HCT116 (cell line): ENCODE data around the gene STX2. TPM values are rescaled to one million over a fixed set of nuclear protein-coding genes. Genes with fewer than 3 reads are reported as not detected.

Experiments
- ATAC-seq: fragments of 200-7000 bp; cut with Tn5 transposase; 2 replicates; pipeline ENCODE4 v1.9.1; 2020; ENCODE audit warnings: mild to moderate bottlenecking, moderate library complexity
- BruUV-seq: library from RNA; stranded (reverse); fragments of 400-500 nt; replicated peaks from 2 replicates; lab custom pipeline; 2021; lab: Mats Ljungman, UMichigan
- CTCF ChIA-PET: fragments of 300-600 bp; sonication (Branson Sonifier 250); formaldehyde crosslinking; loops from one replicate; lab custom pipeline; 2021; ENCODE audit warnings: antibody characterized with exemption; lab: Charles Lee
- POLR2A ChIA-PET: fragments of 300-600, 350-600 bp; sonication (Branson Sonifier 250); formaldehyde crosslinking; loops from one replicate; lab custom pipeline; 2021; ENCODE audit warnings: antibody characterized with exemption; lab: Charles Lee
- RAD21 ChIA-PET, 2 experiments: fragments of 300-600 bp; sonication (Branson Sonifier 250); formaldehyde crosslinking; loops; one replicate each; lab custom pipeline; 2023; ENCODE audit warnings: low total read pairs in 2 of 2; ENCODE audit not compliant: uncharacterized antibody in 2 of 2, unreplicated experiment in 2 of 2, low non-redundant PET in 1 of 2; lab: Charles Lee
- DNase-seq: peaks from one replicate; pipeline ENCODE4 v3.0.0-alpha.2; 2010; ENCODE audit warnings: low read depth, low spot score
- H2AFZ ChIP-seq: fragments of 200-600 bp; shearing (Covaris generic), sonication (generic); 2 replicates; pipeline ENCODE4 v1.6.1; 2017; ENCODE audit warnings: low read depth, mixed run types, mixed read lengths, antibody characterized with exemption, low read length; ENCODE audit not compliant: poor library complexity, severe bottlenecking
- H3K27ac ChIP-seq: 2 replicates; pipeline ENCODE4 v1.5.1; 2012; ENCODE audit warnings: low read depth, low read length
- H3K27me3 ChIP-seq: fragments of 200-600 bp; sonication (generic); 2 replicates; pipeline ENCODE4 v1.6.1; 2016; ENCODE audit warnings: mixed run types, low read length, mixed read lengths; ENCODE audit not compliant: insufficient read depth
- H3K36me3 ChIP-seq, 2 experiments: fragments of 200-500 bp in 1 of 2; fragments of 200-600 bp in 1 of 2; sonication (Bioruptor generic) in 1 of 2; sonication (generic) in 1 of 2; 2 replicates each; pipeline versions ENCODE4 v1.5.1 to v1.6.1; 2014 to 2016; ENCODE audit warnings: low read length in 2 of 2, inconsistent platforms in 1 of 2, mixed read lengths in 1 of 2, mixed run types in 1 of 2; ENCODE audit not compliant: insufficient read depth in 2 of 2, control insufficient read depth in 1 of 2
- H3K4me1 ChIP-seq, 2 experiments: fragments of 200-600 bp in 1 of 2; sonication (generic) in 1 of 2; 2 replicates each; pipeline versions ENCODE4 v1.5.1 to v1.6.1; 2012 to 2017; ENCODE audit warnings: low read length in 2 of 2, inconsistent platforms in 1 of 2, mild to moderate bottlenecking in 1 of 2, mixed read lengths in 1 of 2, mixed run types in 1 of 2, moderate library complexity in 1 of 2; ENCODE audit not compliant: insufficient read depth in 2 of 2, control insufficient read depth in 1 of 2
- H3K4me2 ChIP-seq: fragments of 200-600 bp; sonication (generic); 2 replicates; pipeline ENCODE4 v1.6.1; 2017; ENCODE audit warnings: mixed run types, low read length, mixed read lengths
- H3K4me3 ChIP-seq, 2 experiments: fragments of 200-600 bp in 1 of 2; sonication (generic) in 1 of 2; replicated peaks in 1 of 2; 2 replicates each; pipeline ENCODE4 v1.5.1; 2011 to 2016; ENCODE audit warnings: low read length in 2 of 2, control low read depth in 1 of 2, low read depth in 1 of 2, mild to moderate bottlenecking in 1 of 2, mixed read lengths in 1 of 2, mixed run types in 1 of 2
- H3K79me2 ChIP-seq: fragments of 200-600 bp; sonication (generic); 2 replicates; pipeline ENCODE4 v1.6.1; 2017; ENCODE audit warnings: mild to moderate bottlenecking, mixed run types, low read length, moderate library complexity, mixed read lengths; ENCODE audit not compliant: insufficient read depth
- H3K9ac ChIP-seq: fragments of 200-600 bp; sonication (generic); 2 replicates; pipeline ENCODE4 v1.6.1; 2016; ENCODE audit warnings: low read length, mixed read lengths
- H3K9me2 ChIP-seq: fragments of 200-600 bp; sonication (generic), shearing (Covaris generic); 2 replicates; pipeline ENCODE4 v1.6.1; 2017; ENCODE audit warnings: mixed run types, mild to moderate bottlenecking, moderate library complexity; ENCODE audit not compliant: insufficient read depth
- H3K9me3 ChIP-seq, 2 experiments: fragments of 200-500 bp in 1 of 2; fragments of 200-600 bp in 1 of 2; sonication (Bioruptor generic) in 1 of 2; sonication (generic) in 1 of 2; 2 replicates each; pipeline ENCODE4 v1.6.1; 2014 to 2017; ENCODE audit warnings: low read length in 2 of 2, mixed read lengths in 2 of 2, inconsistent platforms in 1 of 2, low read depth in 1 of 2, mild to moderate bottlenecking in 1 of 2, mixed run types in 1 of 2, moderate library complexity in 1 of 2; ENCODE audit not compliant: control insufficient read depth in 1 of 2, insufficient read depth in 1 of 2
- H4K20me1 ChIP-seq: fragments of 200-600 bp; sonication (generic), shearing (Covaris generic); 2 replicates; pipeline ENCODE4 v1.6.1; 2017; ENCODE audit warnings: mixed run types, mild to moderate bottlenecking, moderate library complexity; ENCODE audit not compliant: insufficient read depth
- ATF3 ChIP-seq: IDR thresholded peaks from 2 replicates; pipeline ENCODE4 v1.6.1; 2012
- CBX3 ChIP-seq: IDR thresholded peaks from 2 replicates; pipeline ENCODE4 v1.6.1; 2012; ENCODE audit warnings: low read depth
- CEBPB ChIP-seq: IDR thresholded peaks from 2 replicates; pipeline ENCODE4 v1.6.1; 2012; ENCODE audit warnings: low read depth
- CTCF ChIP-seq, 3 experiments: fragments of 200-600 bp in 1 of 3; sonication (generic) in 1 of 3; IDR thresholded peaks in 2 of 3; conservative IDR thresholded peaks in 1 of 3; 2 replicates each; pipeline ENCODE4 v1.5.1; 2012 to 2017; ENCODE audit warnings: low read depth in 2 of 3, low read length in 2 of 3, antibody characterized with exemption in 1 of 3, borderline replicate concordance in 1 of 3, control low read depth in 1 of 3, mild to moderate bottlenecking in 1 of 3, mixed read lengths in 1 of 3, mixed run types in 1 of 3, moderate library complexity in 1 of 3; ENCODE audit not compliant: insufficient read depth in 1 of 3
- EGR1 ChIP-seq: IDR thresholded peaks from 2 replicates; pipeline ENCODE4 v1.6.1; 2012; ENCODE audit warnings: low read depth
- EZH2 ChIP-seq: fragments of 200-600 bp; sonication (generic); IDR thresholded peaks from 2 replicates; pipeline ENCODE4 v1.6.1; 2017; ENCODE audit warnings: antibody characterized with exemption, mixed run types
- JUND ChIP-seq: IDR thresholded peaks from 2 replicates; pipeline ENCODE4 v1.6.1; 2012
- MAX ChIP-seq: IDR thresholded peaks from 2 replicates; pipeline ENCODE4 v1.6.1; 2012
- POLR2A ChIP-seq: IDR thresholded peaks from 2 replicates; pipeline ENCODE4 v1.7.0; 2011; ENCODE audit warnings: borderline replicate concordance; ENCODE audit not compliant: insufficient read depth, insufficient read length; ENCODE audit errors: extremely low read depth
- POLR2AphosphoS5 ChIP-seq: IDR thresholded peaks from 2 replicates; pipeline ENCODE4 v1.6.1; 2011; ENCODE audit warnings: mild to moderate bottlenecking, low read depth, low read length, moderate library complexity
- SIN3A ChIP-seq: IDR thresholded peaks from 2 replicates; pipeline ENCODE4 v1.6.1; 2012; ENCODE audit warnings: low read depth
- SRF ChIP-seq: IDR thresholded peaks from 2 replicates; pipeline ENCODE4 v1.6.1; 2012; ENCODE audit warnings: low read depth
- YY1 ChIP-seq: IDR thresholded peaks from 2 replicates; pipeline ENCODE4 v1.6.1; 2011; ENCODE audit warnings: low read length, low read depth, moderate library complexity, mild to moderate bottlenecking; ENCODE audit not compliant: insufficient replicate concordance; ENCODE audit errors: extremely low read depth
- ZBTB33 ChIP-seq: IDR thresholded peaks from 2 replicates; pipeline ENCODE4 v1.6.1; 2011; ENCODE audit warnings: mild to moderate bottlenecking, low read length, moderate library complexity; ENCODE audit not compliant: insufficient replicate concordance; ENCODE audit errors: extremely low read depth
- ZFX ChIP-seq: fragments of 450-650 bp; IDR thresholded peaks from 2 replicates; pipeline ENCODE4 v1.6.1; 2017
- intact Hi-C: fragments of 100-400 bp; cut with micrococcal nuclease; formaldehyde crosslinking; loops from 2 replicates; pipeline ENCODE4 v1.10.0; 2022
- total RNA-seq: library from RNA; stranded (reverse); gene quantifications from one replicate; pipeline ENCODE4 v1.2.1, GENCODE V29; 2021; ENCODE audit not compliant: unreplicated experiment

The STX2 gene
- total RNA-seq, 1 experiment from 2014 or later, result 19.2 TPM

GRCh38 chr12:130868412-130868811 lies 29.4 kb upstream of the STX2 start:
- intact Hi-C loops, result no loop called here
- H3K36me3 ChIP-seq, result peaks cover 3 to 10% of the 10 kb centered on the region in 2 experiments; a peak in 2 of 4 replicates
- no peak overlapping the region for H2AFZ ChIP-seq
- peak overlapping the region; percentile 29; the same call in 1 of the 2 replicates for H3K4me2 ChIP-seq
- no peak for DNase-seq
- no peaks in the 10 kb centered on the region for H4K20me1 ChIP-seq
- ChIA-PET RAD21 (no interaction called here), POLR2A (no interaction called here), CTCF (no interaction called here)
- H3K9me2 ChIP-seq, result no peaks in the 10 kb centered on the region
- BruUV-seq, result no TSS peak
- no peak overlapping the region for H3K27ac ChIP-seq
- H3K79me2 ChIP-seq, result peaks cover 15% of the 10 kb centered on the region
- H3K9me3 ChIP-seq, result no peaks in the 10 kb centered on the region
- no peaks in the 10 kb centered on the region for H3K27me3 ChIP-seq
- no peak overlapping the region for H3K4me3 ChIP-seq
- no peak for ATAC-seq
- no peak for TF ChIP-seq SIN3A
- no peak for TF ChIP-seq CBX3
- no peak for TF ChIP-seq EZH2
- no peak for TF ChIP-seq POLR2AphosphoS5
- no peak for TF ChIP-seq ZBTB33
- TF ChIP-seq JUND, result no peak
- no peak for TF ChIP-seq SRF
- no peak for TF ChIP-seq ATF3
- TF ChIP-seq CTCF (IDR thresholded peaks at IDR 0.05 in 2 of 3, conservative IDR thresholded peaks at IDR 0.05 in 1 of 3; ENCODE audit: borderline replicate concordance in 1 of 3, insufficient read depth in 1 of 3, low read depth in 2 of 3, low read length in 2 of 3), result no peak
- TF ChIP-seq CEBPB, result no peak
- TF ChIP-seq ZFX, result no peak
- TF ChIP-seq MAX, result no peak
- no peak for TF ChIP-seq EGR1
- no peak for TF ChIP-seq YY1
- no peak for TF ChIP-seq POLR2A
- H3K9ac ChIP-seq, result no peak overlapping the region
- H3K4me1 ChIP-seq, result peaks cover 17 to 36% of the 10 kb centered on the region in 2 experiments
